IPS DF 19.7 (cell line): Measurements from ENCODE around the gene FAM81B.

Experiments used
- DNase-seq: peaks from one replicate; pipeline ENCODE4 v3.0.0-alpha.2; 2013; ENCODE audit warnings: low read depth, low spot score

The FAM81B gene

GRCh38 chr5:95471487-95471886 lies 80.3 kb downstream of the FAM81B start:
- DNase-seq, result no peak

- DNase-seq, result no peak
These were observed 80.8 kb downstream of the FAM81B start for GRCh38 chr5:95471942-95472341.

DNA sequence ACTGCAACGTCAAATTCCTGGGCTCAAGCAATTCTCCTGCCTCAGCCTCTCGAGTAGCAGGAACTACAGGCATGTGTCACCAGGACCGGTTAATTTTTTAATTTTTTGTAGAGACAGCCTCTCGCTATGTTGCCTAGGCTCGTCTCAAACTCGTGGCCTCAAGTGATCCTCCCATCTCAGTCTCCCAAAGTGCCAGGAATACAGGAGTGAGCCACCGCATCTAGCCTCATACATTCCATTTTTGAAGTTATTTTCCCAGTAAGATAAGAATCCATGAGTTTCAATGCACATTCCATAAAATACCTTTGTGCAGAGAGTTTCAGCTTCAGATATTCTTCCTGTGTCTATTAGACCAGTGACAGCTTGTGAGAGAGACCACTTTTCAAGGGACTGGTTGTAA lies 93.3 kb downstream of the FAM81B start:
- no peak for DNase-seq

DNA sequence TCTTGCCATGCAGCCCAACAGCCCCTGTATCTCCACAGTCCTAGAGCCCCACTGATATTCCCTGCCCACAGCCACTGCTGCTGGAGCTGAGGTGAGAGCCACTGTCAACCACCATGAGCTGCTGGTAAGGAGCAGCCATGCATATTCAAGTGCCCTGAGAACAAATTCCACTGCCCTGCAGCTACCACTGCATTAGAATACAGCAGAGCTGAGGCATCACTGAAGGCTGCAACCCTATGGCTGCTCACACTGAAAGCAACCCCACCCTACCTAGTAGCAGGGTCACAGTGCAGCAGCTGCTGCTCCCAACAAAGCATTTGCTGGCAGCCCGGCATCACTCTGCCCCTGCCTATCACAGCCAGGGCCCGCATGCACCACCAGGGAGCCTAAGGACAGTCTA lies 95.0 kb downstream of the FAM81B start:
- no peak for DNase-seq

GRCh38 chr5:95487880-95488279 lies 96.7 kb downstream of the FAM81B start:
- DNase-seq, result no peak
